Liver (tissue), 9 donors: ENCODE data around the gene GGTLC2. TPM values are rescaled to one million over a fixed set of nuclear protein-coding genes. Genes with fewer than 3 reads are reported as not detected.

ENCODE experiments used
- DNase-seq: peaks from one replicate; pipeline ENCODE4 v3.0.0-alpha.2; 2017; ENCODE audit warnings: low spot score
- H3K27ac ChIP-seq, 2 donors: one replicate each; pipeline ENCODE4 v1.7.0; 2013; ENCODE audit warnings: inconsistent platforms in 2 of 2, low read length in 2 of 2, control low read depth in 1 of 2, low read depth in 1 of 2, mild to moderate bottlenecking in 1 of 2
- H3K27me3 ChIP-seq, 4 donors: one replicate each; pipeline versions ENCODE4 v1.6.1 to v1.7.0; 2013; ENCODE audit warnings: low read length in 3 of 4, inconsistent platforms in 1 of 4, mild to moderate bottlenecking in 1 of 4, moderate library complexity in 1 of 4; ENCODE audit not compliant: control insufficient read depth in 4 of 4, insufficient read depth in 4 of 4
- H3K36me3 ChIP-seq, 4 donors: one replicate each; pipeline versions ENCODE4 v1.6.1 to v1.7.0; 2013; ENCODE audit warnings: low read length in 3 of 4, mild to moderate bottlenecking in 3 of 4, low read depth in 1 of 4, moderate library complexity in 1 of 4; ENCODE audit not compliant: control insufficient read depth in 4 of 4, insufficient read depth in 3 of 4
- H3K4me1 ChIP-seq, 4 donors: one replicate each; pipeline versions ENCODE4 v1.6.1 to v1.7.0; 2013; ENCODE audit warnings: low read length in 3 of 4, mild to moderate bottlenecking in 3 of 4, moderate library complexity in 1 of 4; ENCODE audit not compliant: control insufficient read depth in 4 of 4, insufficient read depth in 4 of 4
- H3K4me3 ChIP-seq, 3 donors: one replicate each; pipeline versions ENCODE4 v1.6.1 to v1.7.0; 2013; ENCODE audit warnings: low read length in 3 of 3, control low read depth in 1 of 3, low read depth in 1 of 3, mild to moderate bottlenecking in 1 of 3
- H3K9ac ChIP-seq, 2 donors: one replicate each; pipeline ENCODE4 v1.7.0; 2013; ENCODE audit warnings: low read length in 2 of 2, mild to moderate bottlenecking in 2 of 2, moderate library complexity in 2 of 2, control low read depth in 1 of 2, low read depth in 1 of 2
- H3K9me3 ChIP-seq, 4 donors: one replicate each; pipeline versions ENCODE4 v1.6.1 to v1.7.0; 2013; ENCODE audit warnings: low read length in 3 of 4; ENCODE audit not compliant: control insufficient read depth in 4 of 4
- ATF3 ChIP-seq: IDR thresholded peaks from 2 replicates; pipeline ENCODE4 v1.6.1; 2016; ENCODE audit warnings: antibody characterized with exemption
- CTCF ChIP-seq: fragments of 150-350 bp; IDR thresholded peaks from 2 replicates; pipeline ENCODE4 v1.5.1; 2017; ENCODE audit warnings: improper control_type of control experiment, low read depth, low read length; ENCODE audit not compliant: missing input control
- EGR1 ChIP-seq, 2 donors: IDR thresholded peaks; 2 replicates each; pipeline ENCODE4 v1.6.1; 2016 to 2018; ENCODE audit warnings: antibody characterized with exemption in 2 of 2, low read depth in 2 of 2
- FOXA1 ChIP-seq: IDR thresholded peaks from 2 replicates; pipeline ENCODE4 v1.6.1; 2016; ENCODE audit warnings: antibody characterized with exemption
- FOXA2 ChIP-seq: IDR thresholded peaks from 2 replicates; pipeline ENCODE4 v1.6.1; 2016; ENCODE audit warnings: antibody characterized with exemption
- GABPA ChIP-seq, 2 donors: IDR thresholded peaks in 1 of 2; conservative IDR thresholded peaks in 1 of 2; 2 replicates each; pipeline ENCODE4 v1.6.1; 2016; ENCODE audit warnings: antibody characterized with exemption in 2 of 2, mild to moderate bottlenecking in 1 of 2, moderate library complexity in 1 of 2
- HNF4A ChIP-seq, 2 donors: conservative IDR thresholded peaks; 2 replicates each; pipeline ENCODE4 v1.6.1; 2016; ENCODE audit warnings: antibody characterized with exemption in 2 of 2, mild to moderate bottlenecking in 2 of 2
- HNF4G ChIP-seq: IDR thresholded peaks from 2 replicates; pipeline ENCODE4 v1.6.1; 2016; ENCODE audit warnings: antibody characterized with exemption
- JUND ChIP-seq, 2 donors: IDR thresholded peaks; 2 replicates each; pipeline ENCODE4 v1.6.1; 2016; ENCODE audit warnings: antibody characterized with exemption in 2 of 2
- MAX ChIP-seq: IDR thresholded peaks from 2 replicates; pipeline ENCODE4 v1.6.1; 2016; ENCODE audit warnings: antibody characterized with exemption
- NR2F2 ChIP-seq: IDR thresholded peaks from 2 replicates; pipeline ENCODE4 v1.6.1; 2016; ENCODE audit warnings: antibody characterized with exemption
- RAD21 ChIP-seq, 2 donors: IDR thresholded peaks; 2 replicates each; pipeline ENCODE4 v1.6.1; 2016; ENCODE audit warnings: antibody characterized with exemption in 2 of 2, mild to moderate bottlenecking in 2 of 2
- REST ChIP-seq: IDR thresholded peaks from 2 replicates; pipeline ENCODE4 v1.6.1; 2016; ENCODE audit warnings: antibody characterized with exemption, mild to moderate bottlenecking
- RXRA ChIP-seq, 2 donors: IDR thresholded peaks; 2 replicates each; pipeline ENCODE4 v1.6.1; 2017 to 2018; ENCODE audit warnings: antibody characterized with exemption in 2 of 2, mild to moderate bottlenecking in 1 of 2
- SP1 ChIP-seq: IDR thresholded peaks from 2 replicates; pipeline ENCODE4 v1.6.1; 2018; ENCODE audit warnings: antibody characterized with exemption, mild to moderate bottlenecking
- TAF1 ChIP-seq: conservative IDR thresholded peaks from 2 replicates; pipeline ENCODE4 v1.6.1; 2016; ENCODE audit warnings: antibody characterized with exemption, mild to moderate bottlenecking
- YY1 ChIP-seq: IDR thresholded peaks from 2 replicates; pipeline ENCODE4 v1.6.1; 2016; ENCODE audit warnings: antibody characterized with exemption, mild to moderate bottlenecking
- ZBTB33 ChIP-seq: IDR thresholded peaks from 2 replicates; pipeline ENCODE4 v1.6.1; 2016; ENCODE audit warnings: antibody characterized with exemption
- WGBS: extraction: QIAGEN DNeasy Blood & Tissue Kit; methylation state at CpG from one replicate; pipeline ENCODE4 v1.1.7; 2013; 5-methylcytosine and 5-hydroxymethylcytosine counted together
- polyA plus RNA-seq, 2 donors: library from polyadenylated mRNA; stranded (reverse) in 1 of 2; unstranded in 1 of 2; fragments of 200-250 nt in 1 of 2; fragments of >200 nt in 1 of 2; fragmentation: Nextera tagmentation in 1 of 2; extraction: Ambion mirVana in 1 of 2; gene quantifications; one replicate each; pipeline versions ENCODE4 v1.2.1 to v1.2.3, GENCODE V29; 2013 to 2015
- total RNA-seq, 2 donors: library from RNA; depleted of rRNA; stranded (reverse); fragments of >200 nt; gene quantifications; one replicate each; pipeline ENCODE4 v1.2.3, GENCODE V29; 2014
- donor health status: healthy.
- donor health status: healthy.
- donor health status: healthy.
- donor health status: healthy.
- donor health status: healthy.

The GGTLC2 gene
- total and polyA plus RNA-seq, 4 donors: not detected

GRCh38 chr22:22678970-22679369, 34.6 kb downstream of the GGTLC2 start:
- H3K9ac ChIP-seq: no peak overlapping the region
- no peaks in the 10 kb centered on the region for H3K9me3 ChIP-seq
- H3K4me3 ChIP-seq: no peak overlapping the region
- no peak for DNase-seq
- 89% methylated on average over 4 of the region's 4 CpGs for WGBS
- H3K4me1 ChIP-seq: peaks cover 0 to 2% (median under 1%) of the 10 kb centered on the region in 4 donors
- no peak overlapping the region for H3K27ac ChIP-seq
- H3K27me3 ChIP-seq: no peaks in the 10 kb centered on the region
- H3K36me3 ChIP-seq: no peaks in the 10 kb centered on the region
- TF ChIP-seq REST (no peak), FOXA2 (no peak), MAX (no peak), TAF1 (no peak)

GRCh38 chr22:22680396-22680795, 36.0 kb downstream of the GGTLC2 start:
- no peaks in the 10 kb centered on the region for H3K27me3 ChIP-seq
- H3K4me1 ChIP-seq: peaks cover 0 to 16% (median 9%) of the 10 kb centered on the region in 4 donors
- no peak overlapping the region for H3K27ac ChIP-seq
- H3K4me3 ChIP-seq: no peak overlapping the region
- 94% methylated on average over 4 of the region's 4 CpGs for WGBS
- no peak overlapping the region for H3K9ac ChIP-seq
- no peak for DNase-seq
- no peak for TF ChIP-seq GABPA (IDR thresholded peaks at IDR 0.05 in 1 of 2, conservative IDR thresholded peaks at IDR 0.05 in 1 of 2)
- TF ChIP-seq EGR1 (IDR thresholded peaks at IDR 0.05; ENCODE audit: low read depth in 2 of 2): no peak
- TF ChIP-seq FOXA1: no peak
- no peak for TF ChIP-seq HNF4A (conservative IDR thresholded peaks at IDR 0.05)
- no peak for TF ChIP-seq SP1
- TF ChIP-seq RAD21 (IDR thresholded peaks at IDR 0.05): no peak
- no peak for TF ChIP-seq FOXA2
- TF ChIP-seq ZBTB33: no peak
- no peak for TF ChIP-seq NR2F2
- no peak for TF ChIP-seq JUND (IDR thresholded peaks at IDR 0.05)
- TF ChIP-seq YY1: no peak
- TF ChIP-seq HNF4G: no peak
- no peak for TF ChIP-seq RXRA (IDR thresholded peaks at IDR 0.05)
- TF ChIP-seq CTCF: no peak
- TF ChIP-seq ATF3: no peak
- TF ChIP-seq REST: no peak
- TF ChIP-seq TAF1: no peak
- no peak for TF ChIP-seq MAX
- H3K9me3 ChIP-seq: no peaks in the 10 kb centered on the region
- H3K36me3 ChIP-seq: no peaks in the 10 kb centered on the region
